ENCODE data around the gene TDP1.

DNA sequence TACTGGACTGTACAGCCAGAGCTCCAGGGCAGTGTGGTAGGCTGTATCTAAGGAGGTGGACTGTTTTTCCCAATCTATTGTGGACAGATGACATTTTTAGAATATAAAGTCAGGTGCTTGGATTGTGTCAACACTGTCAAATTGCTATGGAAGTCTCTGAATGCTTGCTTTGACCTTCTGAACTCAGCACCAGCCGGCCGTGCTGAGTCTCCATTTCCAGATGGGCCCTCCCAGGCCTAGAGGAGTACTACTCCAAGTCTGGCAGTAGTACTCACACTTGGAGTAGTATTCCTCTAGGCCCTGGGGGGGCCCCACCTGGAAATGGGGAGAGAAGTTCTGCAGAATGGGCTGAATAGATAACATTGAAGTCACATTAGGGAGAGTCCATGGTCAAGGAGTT, 89.9 kb downstream of the TDP1 start:
- TF ChIP-seq, protein P1, sequence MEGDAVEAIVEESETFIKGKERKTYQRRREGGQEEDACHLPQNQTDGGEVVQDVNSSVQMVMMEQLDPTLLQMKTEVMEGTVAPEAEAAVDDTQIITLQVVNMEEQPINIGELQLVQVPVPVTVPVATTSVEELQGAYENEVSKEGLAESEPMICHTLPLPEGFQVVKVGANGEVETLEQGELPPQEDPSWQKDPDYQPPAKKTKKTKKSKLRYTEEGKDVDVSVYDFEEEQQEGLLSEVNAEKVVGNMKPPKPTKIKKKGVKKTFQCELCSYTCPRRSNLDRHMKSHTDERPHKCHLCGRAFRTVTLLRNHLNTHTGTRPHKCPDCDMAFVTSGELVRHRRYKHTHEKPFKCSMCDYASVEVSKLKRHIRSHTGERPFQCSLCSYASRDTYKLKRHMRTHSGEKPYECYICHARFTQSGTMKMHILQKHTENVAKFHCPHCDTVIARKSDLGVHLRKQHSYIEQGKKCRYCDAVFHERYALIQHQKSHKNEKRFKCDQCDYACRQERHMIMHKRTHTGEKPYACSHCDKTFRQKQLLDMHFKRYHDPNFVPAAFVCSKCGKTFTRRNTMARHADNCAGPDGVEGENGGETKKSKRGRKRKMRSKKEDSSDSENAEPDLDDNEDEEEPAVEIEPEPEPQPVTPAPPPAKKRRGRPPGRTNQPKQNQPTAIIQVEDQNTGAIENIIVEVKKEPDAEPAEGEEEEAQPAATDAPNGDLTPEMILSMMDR (IDR thresholded peaks at IDR 0.05; ENCODE audit: low read depth, low read length), result no peak
- no peak for TF ChIP-seq POLR2A (IDR thresholded peaks at IDR 0.05; ENCODE audit: extremely low read depth, insufficient read length)

All from NB4 (cell line).